ENCODE data around the gene LAMA2.
A peak's percentile ranks its signal among the peaks of the same experiment; 100 is the strongest.

DNA sequence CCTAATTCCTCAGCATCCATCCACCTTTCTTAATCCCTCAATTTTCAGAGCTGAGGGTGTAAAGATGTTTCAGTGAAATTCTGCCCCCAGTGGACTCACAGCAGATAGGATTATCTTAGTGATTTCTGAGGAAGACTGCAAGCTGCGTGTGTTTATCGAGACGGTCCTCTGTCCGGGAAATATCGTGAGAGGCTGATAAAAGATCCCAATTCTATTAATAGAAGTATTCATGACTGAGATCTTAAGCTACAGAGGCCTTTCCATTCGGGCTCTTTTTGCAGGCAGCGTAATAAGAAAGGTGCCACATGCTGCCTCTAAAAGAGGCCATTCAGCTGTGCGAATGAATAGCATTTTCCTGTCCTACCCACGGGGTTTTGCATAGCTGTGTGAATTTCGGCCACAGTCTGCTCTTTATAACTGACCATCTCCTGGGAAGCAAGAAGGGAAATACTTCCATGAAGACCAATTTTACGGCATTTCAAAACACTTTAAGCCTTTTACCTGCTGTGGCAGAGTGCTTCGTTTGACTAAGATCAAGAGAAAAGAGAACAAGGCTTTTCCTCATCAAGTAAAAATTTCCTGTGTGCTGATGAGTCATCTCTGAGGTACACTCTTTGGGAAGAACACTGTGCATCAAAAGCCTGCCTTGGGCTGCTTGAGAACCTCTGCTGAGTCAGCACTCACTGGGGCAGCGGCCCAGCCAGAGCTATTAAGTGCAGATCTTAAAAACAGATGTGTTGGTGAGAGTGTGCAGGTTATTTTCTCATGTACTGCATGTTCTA is 618.2 kb downstream of the LAMA2 start:
- TF ChIP-seq, protein P1, sequence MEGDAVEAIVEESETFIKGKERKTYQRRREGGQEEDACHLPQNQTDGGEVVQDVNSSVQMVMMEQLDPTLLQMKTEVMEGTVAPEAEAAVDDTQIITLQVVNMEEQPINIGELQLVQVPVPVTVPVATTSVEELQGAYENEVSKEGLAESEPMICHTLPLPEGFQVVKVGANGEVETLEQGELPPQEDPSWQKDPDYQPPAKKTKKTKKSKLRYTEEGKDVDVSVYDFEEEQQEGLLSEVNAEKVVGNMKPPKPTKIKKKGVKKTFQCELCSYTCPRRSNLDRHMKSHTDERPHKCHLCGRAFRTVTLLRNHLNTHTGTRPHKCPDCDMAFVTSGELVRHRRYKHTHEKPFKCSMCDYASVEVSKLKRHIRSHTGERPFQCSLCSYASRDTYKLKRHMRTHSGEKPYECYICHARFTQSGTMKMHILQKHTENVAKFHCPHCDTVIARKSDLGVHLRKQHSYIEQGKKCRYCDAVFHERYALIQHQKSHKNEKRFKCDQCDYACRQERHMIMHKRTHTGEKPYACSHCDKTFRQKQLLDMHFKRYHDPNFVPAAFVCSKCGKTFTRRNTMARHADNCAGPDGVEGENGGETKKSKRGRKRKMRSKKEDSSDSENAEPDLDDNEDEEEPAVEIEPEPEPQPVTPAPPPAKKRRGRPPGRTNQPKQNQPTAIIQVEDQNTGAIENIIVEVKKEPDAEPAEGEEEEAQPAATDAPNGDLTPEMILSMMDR (conservative IDR thresholded peaks at IDR 0.05; ENCODE audit: low read length) = peak; percentile 68
- TF ChIP-seq EZH2phosphoT487 (IDR thresholded peaks at IDR 0.05; ENCODE audit: borderline replicate concordance) = no peak
